Trophoblast cell (in vitro differentiated cells and primary cell): ENCODE data around the gene RMRP.

Source experiments
- DNase-seq, 2 donors: peaks; one replicate each; pipeline ENCODE4 v3.0.0-alpha.2; 2016
- H2AFZ ChIP-seq: 2 replicates; pipeline ENCODE4 v1.6.1; 2013; ENCODE audit warnings: low read length, moderate library complexity, mild to moderate bottlenecking; ENCODE audit not compliant: insufficient read depth, poor library complexity
- H2AK5ac ChIP-seq: 2 replicates; pipeline ENCODE4 v1.6.1; 2013; ENCODE audit warnings: mild to moderate bottlenecking, low read length
- H2BK120ac ChIP-seq: 2 replicates; pipeline ENCODE4 v1.6.1; 2013; ENCODE audit warnings: low read length, mild to moderate bottlenecking, moderate library complexity; ENCODE audit not compliant: insufficient read depth, poor library complexity
- H2BK12ac ChIP-seq: 2 replicates; pipeline ENCODE4 v1.6.1; 2013; ENCODE audit warnings: mild to moderate bottlenecking, low read length, moderate library complexity
- H2BK5ac ChIP-seq: 2 replicates; pipeline ENCODE4 v1.6.1; 2013; ENCODE audit warnings: low read length, low read depth, moderate library complexity, mild to moderate bottlenecking; ENCODE audit not compliant: poor library complexity
- H3K14ac ChIP-seq: 2 replicates; pipeline ENCODE4 v1.6.1; 2013; ENCODE audit warnings: mild to moderate bottlenecking, low read length
- H3K18ac ChIP-seq: 2 replicates; pipeline ENCODE4 v1.6.1; 2013; ENCODE audit warnings: mild to moderate bottlenecking, low read length
- H3K23ac ChIP-seq: 2 replicates; pipeline ENCODE4 v1.6.1; 2013; ENCODE audit warnings: low read length
- H3K27ac ChIP-seq: 2 replicates; pipeline ENCODE4 v1.5.1; 2013; ENCODE audit warnings: low read depth, mild to moderate bottlenecking, inconsistent platforms, low read length, moderate library complexity
- H3K27me3 ChIP-seq: 2 replicates; pipeline ENCODE4 v1.6.1; 2013; ENCODE audit warnings: inconsistent platforms, mild to moderate bottlenecking, low read length, moderate library complexity; ENCODE audit not compliant: insufficient read depth
- H3K36me3 ChIP-seq, 2 experiments: 1 replicate in 1 of 2; 2 replicates in 1 of 2; pipeline ENCODE4 v1.6.1; 2013; ENCODE audit warnings: low read length in 2 of 2, mild to moderate bottlenecking in 2 of 2, moderate library complexity in 1 of 2; ENCODE audit not compliant: insufficient read depth in 2 of 2, control insufficient read depth in 1 of 2
- H3K4ac ChIP-seq: 2 replicates; pipeline ENCODE4 v1.6.1; 2013; ENCODE audit warnings: low read depth, mild to moderate bottlenecking, low read length, moderate library complexity
- H3K4me1 ChIP-seq, 2 experiments: 1 replicate in 1 of 2; 2 replicates in 1 of 2; pipeline ENCODE4 v1.6.1; 2013; ENCODE audit warnings: low read length in 2 of 2, mild to moderate bottlenecking in 2 of 2, moderate library complexity in 1 of 2; ENCODE audit not compliant: insufficient read depth in 2 of 2, control insufficient read depth in 1 of 2
- H3K4me2 ChIP-seq: 2 replicates; pipeline ENCODE4 v1.6.1; 2013; ENCODE audit warnings: inconsistent platforms, mild to moderate bottlenecking, low read length, moderate library complexity
- H3K4me3 ChIP-seq: 2 replicates; pipeline ENCODE4 v1.5.1; 2013; ENCODE audit warnings: mild to moderate bottlenecking, low read depth, low read length, inconsistent platforms
- H3K79me1 ChIP-seq: one replicate; pipeline ENCODE4 v1.6.1; 2013; ENCODE audit warnings: low read length
- H3K79me2 ChIP-seq: 2 replicates; pipeline ENCODE4 v1.6.1; 2013; ENCODE audit warnings: low read length, mild to moderate bottlenecking; ENCODE audit not compliant: control insufficient read depth, insufficient read depth, poor library complexity
- H3K9ac ChIP-seq: 2 replicates; pipeline ENCODE4 v1.6.1; 2013; ENCODE audit warnings: mild to moderate bottlenecking, low read length
- H3K9me3 ChIP-seq: 2 replicates; pipeline ENCODE4 v1.6.1; 2013; ENCODE audit warnings: low read depth, mild to moderate bottlenecking, control low read depth, inconsistent platforms, low read length; ENCODE audit not compliant: insufficient read depth
- H4K12ac ChIP-seq: 2 replicates; pipeline ENCODE4 v1.6.1; 2013; ENCODE audit warnings: low read depth, mild to moderate bottlenecking, low read length, moderate library complexity
- H4K8ac ChIP-seq: 2 replicates; pipeline ENCODE4 v1.6.1; 2013; ENCODE audit warnings: low read depth, mild to moderate bottlenecking, low read length, moderate library complexity
- H4K91ac ChIP-seq: one replicate; pipeline ENCODE4 v1.6.1; 2013; ENCODE audit warnings: low read depth, mild to moderate bottlenecking, low read length, moderate library complexity
- WGBS: extraction: QIAGEN DNeasy Blood & Tissue Kit; methylation state at CpG from one replicate; pipeline ENCODE4 v1.1.7; 2013; ENCODE audit warnings: missing lambda C conversion rate; ENCODE audit not compliant: insufficient read length, insufficient coverage; ENCODE audit errors: extremely low coverage; 5-methylcytosine and 5-hydroxymethylcytosine counted together

RMRP gene

GRCh38 chr9:35658968-35659220 is 1.1 kb upstream of the RMRP start:
- Histone ChIP-seq H2AK5ac (no peak overlapping the region), H3K27ac (no peak overlapping the region), H3K4me1 (peaks cover 10 to 14% of the 10 kb centered on the region in 2 experiments), H2BK120ac (no peak overlapping the region), H2BK5ac (no peak overlapping the region), H4K91ac (no peak overlapping the region), H3K18ac (no peak overlapping the region), H3K79me2 (peaks cover 4% of the 10 kb centered on the region), H2BK12ac (no peak overlapping the region), H3K23ac (no peak overlapping the region), H4K8ac (no peak overlapping the region), H4K12ac (no peak overlapping the region), H3K79me1 (peaks cover 10% of the 10 kb centered on the region), H3K14ac (peak overlapping the region; percentile 97), H3K9me3 (no peaks in the 10 kb centered on the region), H2AFZ (no peak overlapping the region), H3K36me3 (peaks cover 13 to 16% of the 10 kb centered on the region in 2 experiments), H3K27me3 (no peaks in the 10 kb centered on the region), H3K9ac (peak overlapping the region; percentile 63), H3K4ac (no peak overlapping the region), H3K4me3 (peak overlapping the region; percentile 85), H3K4me2 (peak overlapping the region; percentile 95)
- no CpG with 5 or more reads among the region's 2 CpGs for WGBS
- DNase-seq, result peak; percentile 21 to 47

- H3K4me3 ChIP-seq, result peak within 1 kb of the TSS; percentile 85
- WGBS, result no CpG with 5 or more reads among the region's 67 CpGs
Measured at GRCh38 chr9:35658137-35658967, 533 bp upstream of the RMRP start, which contains the start of gene CCDC107. CCDC107 (plus strand) TSS chr9:35658292; CDS start chr9:35658380, 88 bp downstream.

GRCh38 chr9:35656831-35657545 is 831 bp downstream of the RMRP start:
- H3K14ac ChIP-seq, result no peak overlapping the region
- peak overlapping the region; percentile 34 for H4K91ac ChIP-seq
- peak overlapping the region; percentile 48 for H3K4me3 ChIP-seq
- H3K79me2 ChIP-seq, result peaks cover 4% of the 10 kb centered on the region
- no peak overlapping the region for H2AK5ac ChIP-seq
- no peak overlapping the region for H2BK120ac ChIP-seq
- H2BK5ac ChIP-seq, result no peak overlapping the region
- no peaks in the 10 kb centered on the region for H3K27me3 ChIP-seq
- H3K4me1 ChIP-seq, result peaks cover 4 to 7% of the 10 kb centered on the region in 2 experiments
- no peak overlapping the region for H3K18ac ChIP-seq
- H3K9ac ChIP-seq, result no peak overlapping the region
- H3K9me3 ChIP-seq, result no peaks in the 10 kb centered on the region
- H2BK12ac ChIP-seq, result no peak overlapping the region
- H4K12ac ChIP-seq, result no peak overlapping the region
- peak overlapping the region; percentile 2 for H3K27ac ChIP-seq
- H3K4ac ChIP-seq, result no peak overlapping the region
- peaks cover 8 to 12% of the 10 kb centered on the region in 2 experiments for H3K36me3 ChIP-seq
- no peak overlapping the region for H3K23ac ChIP-seq
- H3K4me2 ChIP-seq, result peak overlapping the region; percentile 81
- H4K8ac ChIP-seq, result peak overlapping the region; percentile 47
- H2AFZ ChIP-seq, result peak overlapping the region; percentile 23
- WGBS, result 100% methylated on average over 1 of the region's 25 CpGs
- peaks cover 10% of the 10 kb centered on the region for H3K79me1 ChIP-seq
- peak in 1 of 2 donors; percentile 71 for DNase-seq

More at GRCh38 chr9:35658137-35658967, 533 bp upstream of the RMRP start, which contains the start of gene CCDC107:
- peak within 1 kb of the TSS; percentile 98 for H4K8ac ChIP-seq
- peaks cover 10% of the 10 kb centered on the region for H3K79me1 ChIP-seq
- H3K9me3 ChIP-seq, result no peaks in the 10 kb centered on the region
- peaks cover 13 to 16% of the 10 kb centered on the region in 2 experiments for H3K36me3 ChIP-seq
- peaks cover 5 to 14% of the 10 kb centered on the region in 2 experiments for H3K4me1 ChIP-seq
- peak within 1 kb of the TSS; percentile 86 for H3K27ac ChIP-seq
- H4K12ac ChIP-seq, result peak within 1 kb of the TSS; percentile 96
- peak within 1 kb of the TSS; percentile 85 for H3K4ac ChIP-seq
- peak within 1 kb of the TSS; percentile 89 for H2BK120ac ChIP-seq
- H3K27me3 ChIP-seq, result no peaks in the 10 kb centered on the region
- peak within 1 kb of the TSS; percentile 97 for H4K91ac ChIP-seq
- peak within 1 kb of the TSS; percentile 67 for H2AK5ac ChIP-seq
- peak within 1 kb of the TSS; percentile 97 for H3K14ac ChIP-seq
- H3K79me2 ChIP-seq, result peaks cover 4% of the 10 kb centered on the region
- peak within 1 kb of the TSS; percentile 95 for H3K4me2 ChIP-seq
- H2BK5ac ChIP-seq, result peak within 1 kb of the TSS; percentile 94
- H2BK12ac ChIP-seq, result no peak within 1 kb of the TSS
- H3K9ac ChIP-seq, result peak within 1 kb of the TSS; percentile 83
- H3K18ac ChIP-seq, result peak within 1 kb of the TSS; percentile 91
- peak within 1 kb of the TSS; percentile 92 for H2AFZ ChIP-seq
- H3K23ac ChIP-seq, result no peak within 1 kb of the TSS
- peak; percentile 86 to 93 for DNase-seq

- H4K12ac ChIP-seq, result no peak overlapping the region
- no peaks in the 10 kb centered on the region for H3K9me3 ChIP-seq
- H3K27ac ChIP-seq, result no peak overlapping the region
- peak; percentile 15 to 53 for DNase-seq
- H3K4ac ChIP-seq, result no peak overlapping the region
- H4K8ac ChIP-seq, result no peak overlapping the region
- no peak overlapping the region for H4K91ac ChIP-seq
- H2BK120ac ChIP-seq, result no peak overlapping the region
- peaks cover 4 to 6% of the 10 kb centered on the region in 2 experiments for H3K4me1 ChIP-seq
- H3K79me1 ChIP-seq, result peaks cover 10% of the 10 kb centered on the region
- no peak overlapping the region for H2BK12ac ChIP-seq
- H3K79me2 ChIP-seq, result peaks cover 4% of the 10 kb centered on the region
- no peak overlapping the region for H3K4me2 ChIP-seq
- no peak overlapping the region for H3K23ac ChIP-seq
- no peak overlapping the region for H2BK5ac ChIP-seq
- no peak overlapping the region for H2AK5ac ChIP-seq
- WGBS, result no CpG with 5 or more reads among the region's 17 CpGs
- H3K18ac ChIP-seq, result no peak overlapping the region
- H2AFZ ChIP-seq, result no peak overlapping the region
- no peak overlapping the region for H3K4me3 ChIP-seq
- H3K14ac ChIP-seq, result no peak overlapping the region
- peaks cover 8 to 9% of the 10 kb centered on the region in 2 experiments for H3K36me3 ChIP-seq
- H3K9ac ChIP-seq, result no peak overlapping the region
- no peaks in the 10 kb centered on the region for H3K27me3 ChIP-seq
Measured at GRCh38 chr9:35656348-35656747, 1.5 kb downstream of the RMRP start.
